Measurements from ENCODE around the gene PSMG3. TPM values are rescaled to one million over a fixed set of nuclear protein-coding genes. Genes with fewer than 3 reads are reported as not detected.

Gene PSMG3, protein sequence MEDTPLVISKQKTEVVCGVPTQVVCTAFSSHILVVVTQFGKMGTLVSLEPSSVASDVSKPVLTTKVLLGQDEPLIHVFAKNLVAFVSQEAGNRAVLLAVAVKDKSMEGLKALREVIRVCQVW
- total RNA-seq (2014; rRNA removed; shearing (Covaris generic)), result 99.6 and 126 TPM in 2 replicates

DNA sequence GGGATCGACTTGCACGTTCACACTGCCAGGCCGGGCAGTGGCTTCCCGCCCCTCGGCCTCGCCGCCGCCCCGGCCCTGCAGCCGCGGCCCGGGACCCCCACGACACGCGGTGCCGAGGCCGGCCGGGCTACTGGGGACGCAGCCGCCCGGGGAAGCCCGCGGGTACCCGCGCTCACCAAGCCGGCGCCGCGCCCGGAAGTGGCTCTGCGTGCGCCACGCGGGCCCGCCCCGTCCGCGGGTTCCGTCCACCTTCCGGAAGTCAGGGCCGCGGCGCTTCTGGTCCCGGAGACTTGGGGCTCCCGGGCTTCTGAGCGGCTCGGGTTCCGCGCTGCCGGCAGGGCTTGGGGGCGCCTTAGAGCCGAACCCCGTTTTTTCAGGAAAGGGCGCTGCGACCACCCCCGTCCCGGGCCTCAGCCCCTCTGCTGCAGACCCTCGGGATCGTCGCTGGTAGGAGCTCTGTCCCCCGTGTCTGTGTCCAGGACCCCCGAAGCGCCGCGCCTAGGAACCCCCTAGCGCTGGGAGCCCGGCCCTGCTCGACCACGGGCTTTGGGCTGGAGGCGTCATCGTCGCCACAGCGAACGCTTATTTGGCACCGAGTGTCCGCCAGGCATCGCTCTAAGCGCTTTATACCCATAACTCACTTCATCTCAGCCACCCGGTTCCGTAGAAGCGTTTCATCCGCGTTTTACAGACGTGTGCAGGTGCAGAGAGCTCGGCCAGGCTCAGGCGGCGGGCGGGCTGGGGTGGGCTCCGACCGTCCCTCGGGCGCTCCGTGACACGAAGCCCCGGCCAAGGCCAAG is at the start of gene PSMG3:
Gene PSMG3 (minus strand): TSS at position 200 of the 800 bp plus-strand sequence. CDS start 693 bp downstream, outside the sequence.
- DNase-seq (ENCODE audit: low spot score), result peak; percentile 95

DNA sequence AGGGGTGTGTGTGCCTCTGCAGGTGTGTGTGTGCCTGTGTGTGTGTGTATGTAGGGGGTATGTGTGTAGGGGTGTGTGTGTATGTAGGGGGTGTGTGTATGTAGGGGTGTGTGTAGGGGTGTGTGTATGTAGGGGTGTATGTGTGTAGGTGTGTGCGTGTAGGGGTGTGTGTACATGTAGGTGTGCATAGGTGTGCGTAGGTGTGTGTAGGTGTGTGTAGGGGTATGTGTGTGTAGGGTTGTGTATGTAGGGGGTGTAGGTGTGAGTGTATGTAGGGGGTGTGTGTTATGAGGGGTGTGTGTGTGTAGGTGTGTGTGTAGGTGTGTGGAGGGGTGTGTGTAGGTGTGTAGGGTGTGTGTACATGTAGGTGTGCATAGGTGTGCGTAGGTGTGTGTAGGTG is 48.6 kb upstream of the PSMG3 start:
- no peak for DNase-seq (ENCODE audit: low spot score)

GRCh38 chr7:1617957-1618356 is 48.1 kb upstream of the PSMG3 start:
- no peak for DNase-seq (ENCODE audit: low spot score)

DNA sequence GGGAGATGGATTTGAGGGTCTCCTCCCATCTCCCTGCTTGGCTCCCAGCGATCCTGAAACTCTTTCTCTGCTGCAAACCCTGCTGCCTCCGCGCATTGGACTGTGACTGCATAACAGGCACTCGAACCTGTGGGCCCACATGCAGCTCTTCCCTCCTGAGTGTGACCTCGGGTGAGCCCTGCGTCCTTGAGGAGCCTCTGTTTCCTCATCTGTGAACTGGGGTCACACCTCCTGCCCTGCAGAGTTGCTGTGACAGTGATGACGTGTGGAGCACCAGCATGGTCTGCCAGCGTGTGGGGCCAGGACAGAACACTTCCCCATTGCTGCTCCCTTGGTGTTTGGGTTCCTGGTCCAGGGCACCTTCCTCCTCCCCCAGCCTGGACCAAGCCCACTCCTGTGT is 46.9 kb upstream of the PSMG3 start:
- DNase-seq (ENCODE audit: low spot score), result no peak

GRCh38 chr7:1611708-1612241 is 41.9 kb upstream of the PSMG3 start:
- peak; percentile 99 for DNase-seq (ENCODE audit: low spot score)

DNA sequence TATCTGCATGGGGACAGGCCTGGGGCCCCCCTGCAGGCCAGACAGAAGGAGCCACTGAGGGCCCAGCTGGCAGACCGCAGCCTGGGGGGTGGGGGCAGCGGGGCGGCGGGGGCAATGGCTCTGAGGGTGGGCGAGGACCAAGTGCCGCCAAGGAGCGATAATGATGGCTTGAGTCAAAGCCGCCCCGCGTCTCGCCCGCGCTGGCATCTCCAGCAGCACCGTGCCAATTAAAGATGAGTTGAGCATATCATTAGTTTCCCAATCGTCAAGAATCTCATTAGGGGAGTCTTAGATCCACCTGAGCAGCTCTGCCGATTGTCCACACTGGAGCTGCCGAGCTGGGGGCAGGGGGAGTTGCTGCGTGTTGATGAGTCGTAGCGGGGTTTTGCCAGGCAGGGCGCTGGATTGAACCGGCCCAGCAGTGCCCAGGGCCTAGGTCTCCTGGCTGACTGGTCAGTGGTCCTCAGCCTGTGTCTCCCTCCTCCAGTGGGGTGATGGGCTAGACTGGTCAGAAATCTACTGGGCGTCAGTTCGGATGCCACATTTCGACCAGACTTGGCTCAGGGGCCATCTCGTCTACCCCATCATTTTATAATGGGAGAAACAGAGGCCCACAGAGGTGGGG is 41.0 kb upstream of the PSMG3 start:
- DNase-seq (ENCODE audit: low spot score), result no peak

DNA sequence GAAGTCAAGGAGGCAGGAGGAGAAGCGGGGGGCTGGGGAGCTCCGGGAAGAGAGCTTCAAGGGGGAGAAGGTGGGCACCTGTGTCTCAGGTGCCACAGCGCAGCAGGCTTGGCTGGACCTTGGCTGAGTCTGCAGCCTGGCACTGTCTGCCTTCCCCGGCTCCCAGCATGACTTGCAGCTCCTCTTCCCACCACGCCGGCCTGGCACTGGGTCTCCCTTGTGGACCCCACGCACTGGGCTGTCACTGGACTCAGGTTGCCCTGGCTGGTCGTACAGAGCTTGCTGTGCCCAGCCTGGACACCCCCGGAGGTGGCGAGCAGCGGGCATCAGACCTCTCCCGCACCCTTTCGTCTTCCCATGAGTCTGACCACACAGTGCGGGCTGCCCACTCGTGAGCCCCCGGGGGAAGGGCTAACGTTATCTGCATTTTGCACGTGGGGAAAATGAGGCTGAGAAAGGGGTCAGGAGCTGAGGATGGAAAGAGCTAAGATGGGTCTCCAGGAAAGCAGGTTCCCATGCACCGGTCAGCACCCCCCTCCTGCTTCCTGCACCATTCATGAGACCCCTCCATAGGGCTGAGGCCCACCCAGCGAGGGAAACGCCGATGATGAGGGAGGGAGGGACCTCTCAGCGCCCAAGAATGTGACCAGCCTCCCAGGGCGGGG is 40.3 kb upstream of the PSMG3 start:
- DNase-seq (ENCODE audit: low spot score), result no peak

- no peak for DNase-seq (ENCODE audit: low spot score)
Measured at GRCh38 chr7:1609023-1609422, 39.2 kb upstream of the PSMG3 start.

- DNase-seq (ENCODE audit: low spot score), result no peak
Measured at GRCh38 chr7:1608318-1608717, 38.5 kb upstream of the PSMG3 start.

DNA sequence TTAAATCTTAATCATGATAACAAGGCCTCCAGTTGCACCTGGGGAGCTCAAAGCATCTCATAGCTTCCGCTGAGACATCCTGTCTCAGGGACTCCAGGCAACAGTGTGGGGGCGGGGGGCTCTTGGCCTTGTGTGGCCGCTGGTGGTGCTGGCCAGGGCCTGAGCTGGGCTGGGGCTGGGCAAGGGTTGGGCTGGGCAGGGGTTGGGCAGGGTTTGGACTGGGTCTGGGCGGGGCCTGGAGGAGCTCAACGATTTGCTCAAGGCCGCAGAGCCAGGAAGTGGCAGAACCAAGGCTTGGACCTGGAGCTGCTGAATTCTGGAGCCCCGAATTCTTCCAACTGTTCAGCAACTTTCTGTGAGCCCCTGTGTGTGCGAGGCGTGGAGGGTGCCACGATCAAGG is 37.9 kb upstream of the PSMG3 start:
- no peak for DNase-seq (ENCODE audit: low spot score)

- no peak for DNase-seq (ENCODE audit: low spot score)
Measured at GRCh38 chr7:1607001-1607400, 37.2 kb upstream of the PSMG3 start.

DNA sequence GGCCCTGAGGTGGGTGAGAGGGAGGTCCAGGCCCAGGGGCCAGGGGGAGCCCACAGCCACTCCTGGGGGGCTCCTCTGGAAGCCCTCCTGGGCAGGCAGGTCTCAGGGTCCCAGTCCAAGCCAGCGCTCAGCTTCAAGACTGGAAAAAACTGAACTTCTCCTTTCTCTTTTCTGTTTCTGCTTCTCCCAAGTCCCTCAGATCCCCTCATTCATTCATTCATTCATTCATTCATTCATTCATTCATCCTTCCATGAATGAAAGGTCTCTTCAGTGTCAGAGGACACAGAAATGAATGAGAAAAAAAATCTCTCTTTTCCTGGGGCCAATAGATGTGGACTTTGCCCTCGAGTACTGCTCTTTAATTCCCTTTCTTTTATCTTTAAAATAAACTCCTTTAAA is 34.6 kb upstream of the PSMG3 start:
- no peak for DNase-seq (ENCODE audit: low spot score)

DNA sequence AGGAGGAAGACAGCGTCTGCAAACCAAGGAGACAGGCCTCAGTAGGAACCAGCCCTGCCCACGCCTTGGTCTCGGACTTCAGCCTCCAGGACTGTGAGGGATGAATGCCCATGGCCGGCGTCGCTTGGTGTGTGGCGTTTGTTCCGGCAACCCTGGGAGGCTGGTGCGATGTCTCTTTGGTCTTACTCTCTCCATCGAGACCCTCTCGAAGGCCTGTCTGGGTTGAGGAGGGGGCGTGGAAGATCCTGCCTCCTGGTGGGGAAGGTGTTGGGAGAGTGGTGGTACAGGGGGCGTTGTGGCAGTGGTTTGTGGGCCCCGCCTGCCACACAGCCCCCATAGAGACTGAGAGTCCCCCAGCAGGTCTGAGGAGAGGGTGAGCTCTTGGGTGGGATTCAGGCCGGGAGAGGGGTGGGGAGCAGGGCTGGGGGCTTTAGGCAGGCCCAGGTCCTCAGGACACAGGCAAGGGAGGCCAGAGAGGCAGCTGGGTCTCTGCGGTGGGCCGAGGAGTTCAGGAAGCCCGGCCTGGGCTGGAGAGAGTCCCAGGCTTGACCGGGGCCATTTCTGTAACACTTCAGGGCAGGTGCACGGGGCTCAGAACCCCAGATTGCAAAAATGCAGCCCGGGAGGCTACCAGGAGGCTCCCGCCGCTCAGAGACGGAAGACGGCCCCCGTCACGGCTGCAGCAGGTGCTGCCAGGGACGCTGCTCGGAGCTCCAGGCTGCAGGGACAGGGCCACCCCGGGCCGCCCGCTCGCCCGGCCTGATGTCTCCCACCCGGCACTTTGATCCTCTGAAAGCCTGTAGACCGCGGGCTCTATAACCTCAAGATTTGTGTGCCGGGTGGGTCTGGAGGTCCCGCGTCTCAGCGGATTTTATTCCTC is 33.8 kb upstream of the PSMG3 start:
- DNase-seq (ENCODE audit: low spot score), result no peak

- no peak for DNase-seq (ENCODE audit: low spot score)
Measured at GRCh38 chr7:1602386-1602785, 32.6 kb upstream of the PSMG3 start.

DNA sequence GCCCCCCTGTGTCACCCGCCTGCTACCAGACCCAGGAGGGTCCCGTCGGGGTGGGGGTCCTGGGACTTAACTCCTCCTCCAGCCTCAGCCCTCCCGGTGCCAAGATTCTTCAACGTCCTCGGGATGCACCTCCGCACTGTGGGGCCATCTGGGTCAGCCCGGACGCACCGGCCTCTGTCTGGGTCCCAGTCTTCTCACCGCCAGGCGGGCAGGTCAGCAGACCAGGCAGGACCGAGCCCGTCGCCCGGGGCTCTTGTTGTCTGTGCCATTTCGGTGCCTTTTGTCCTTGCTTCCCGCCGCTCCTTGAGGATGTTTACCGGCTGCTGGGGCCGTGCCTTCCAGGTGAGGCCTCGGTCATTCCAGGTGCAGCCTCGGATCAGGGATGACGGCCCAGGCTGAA is 32.1 kb upstream of the PSMG3 start:
- DNase-seq (ENCODE audit: low spot score), result no peak

- no peak for DNase-seq (ENCODE audit: low spot score)
Measured at GRCh38 chr7:1599640-1600395, 30.0 kb upstream of the PSMG3 start.

- DNase-seq (ENCODE audit: low spot score), result no peak
Measured at GRCh38 chr7:1598961-1599639, 29.3 kb upstream of the PSMG3 start.

DNA sequence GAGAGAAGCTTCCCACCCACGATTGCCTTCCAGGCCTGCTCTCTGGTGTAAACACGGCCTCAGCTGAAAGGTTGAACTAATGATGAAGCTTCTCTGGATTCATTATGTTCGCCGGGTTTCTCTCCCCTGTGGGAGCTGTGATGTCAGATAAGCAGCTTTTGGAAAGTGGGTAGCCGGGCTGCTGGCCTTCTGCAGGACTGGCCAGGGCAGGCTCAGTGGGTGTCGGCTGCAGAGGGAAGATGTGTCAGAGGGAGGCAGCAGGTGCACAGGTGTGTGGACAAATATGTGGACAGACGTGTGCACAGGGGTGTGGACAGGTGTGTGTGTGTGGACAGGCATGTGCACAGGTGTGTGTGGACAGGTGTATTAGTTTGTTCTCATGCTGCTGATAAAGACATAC is 28.5 kb upstream of the PSMG3 start:
- DNase-seq (ENCODE audit: low spot score), result no peak

DNA sequence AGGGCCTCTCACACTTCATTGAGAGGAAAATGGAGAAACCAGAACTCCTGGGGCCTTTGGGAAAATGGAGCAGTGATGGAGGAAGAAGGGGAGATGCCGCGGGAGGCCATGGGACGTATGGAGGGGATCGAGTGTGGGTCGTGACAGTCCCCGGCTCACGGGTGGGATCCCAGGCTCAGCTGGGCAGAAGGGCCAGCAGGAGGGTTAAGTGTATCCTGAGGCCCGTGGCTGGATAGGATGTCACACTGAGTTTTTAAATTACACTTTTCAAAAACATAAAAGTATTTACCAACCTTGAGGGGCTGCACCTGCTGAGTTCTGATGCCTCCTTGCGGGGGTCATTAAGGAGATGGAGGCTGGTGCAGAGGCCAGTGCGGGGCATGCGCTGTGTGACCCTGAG is 28.0 kb upstream of the PSMG3 start:
- no peak for DNase-seq (ENCODE audit: low spot score)

All from H4 (cell line).